Measurements from ENCODE around the gene MOK. TPM values are rescaled to one million over a fixed set of nuclear protein-coding genes. Genes with fewer than 3 reads are reported as not detected.

The MOK gene
- polyA plus RNA-seq, 1 donor from 2014 or later, result 63.6 TPM

- Histone ChIP-seq H3F3A (ENCODE audit: insufficient read depth, low read length, poor library complexity, severe bottlenecking) (peaks cover 5% of the 10 kb centered on the region), H3K4me3 (ENCODE audit: low read length) (peak overlapping the region; percentile 45), H3K9me3 (ENCODE audit: low read length) (no peaks in the 10 kb centered on the region), H3K9ac (ENCODE audit: low read length) (peak overlapping the region; percentile 38), H3K79me2 (replicated peaks; ENCODE audit: insufficient read depth, low read length) (no peaks in the 10 kb centered on the region), H3K9me2 (ENCODE audit: insufficient read depth, low read length) (no peaks in the 10 kb centered on the region), H3K27me3 (ENCODE audit: insufficient read depth, low read depth, low read length) (no peaks in the 10 kb centered on the region), H2AFZ (ENCODE audit: low read depth, low read length) (no peak overlapping the region), H3K4me2 (ENCODE audit: low read length) (peak overlapping the region; percentile 39), H4K20me1 (ENCODE audit: insufficient read depth) (no peaks in the 10 kb centered on the region), H3K36me3 (ENCODE audit: insufficient read depth, low read length) (no peaks in the 10 kb centered on the region), H3K27ac (ENCODE audit: low read length) (peak overlapping the region; percentile 80)
- TF ChIP-seq REST (IDR thresholded peaks at IDR 0.05; ENCODE audit: borderline replicate concordance) (no peak), SMC3 (conservative IDR thresholded peaks at IDR 0.05; ENCODE audit: poor library complexity) (no peak), RAD21 (conservative IDR thresholded peaks at IDR 0.05) (no peak), TAF1 (IDR thresholded peaks at IDR 0.05; ENCODE audit: low read depth) (no peak), EP300 (conservative IDR thresholded peaks at IDR 0.05; ENCODE audit: poor library complexity, severe bottlenecking) (no peak)
Measured at GRCh38 chr14:102341566-102341965, 36.6 kb upstream of the MOK start.

- H3F3A ChIP-seq (ENCODE audit: insufficient read depth, low read length, poor library complexity, severe bottlenecking), result peaks cover 5% of the 10 kb centered on the region
- H3K4me3 ChIP-seq (ENCODE audit: low read length), result no peak overlapping the region
- no peaks in the 10 kb centered on the region for H4K20me1 ChIP-seq (ENCODE audit: insufficient read depth)
- H3K27me3 ChIP-seq (ENCODE audit: insufficient read depth, low read depth, low read length), result no peaks in the 10 kb centered on the region
- no peaks in the 10 kb centered on the region for H3K36me3 ChIP-seq (ENCODE audit: insufficient read depth, low read length)
- no peaks in the 10 kb centered on the region for H3K9me3 ChIP-seq (ENCODE audit: low read length)
- H2AFZ ChIP-seq (ENCODE audit: low read depth, low read length), result no peak overlapping the region
- no peaks in the 10 kb centered on the region for H3K79me2 ChIP-seq (replicated peaks; ENCODE audit: insufficient read depth, low read length)
- no peak overlapping the region for H3K27ac ChIP-seq (ENCODE audit: low read length)
- no peak overlapping the region for H3K9ac ChIP-seq (ENCODE audit: low read length)
- no peaks in the 10 kb centered on the region for H3K9me2 ChIP-seq (ENCODE audit: insufficient read depth, low read length)
- TF ChIP-seq TAF1 (IDR thresholded peaks at IDR 0.05; ENCODE audit: low read depth) (no peak), RAD21 (conservative IDR thresholded peaks at IDR 0.05) (no peak), SMC3 (conservative IDR thresholded peaks at IDR 0.05; ENCODE audit: poor library complexity) (no peak), EP300 (conservative IDR thresholded peaks at IDR 0.05; ENCODE audit: poor library complexity, severe bottlenecking) (no peak), MXI1 (conservative IDR thresholded peaks at IDR 0.05; ENCODE audit: poor library complexity, severe bottlenecking) (no peak), POLR2AphosphoS5 (IDR thresholded peaks at IDR 0.05) (no peak), EZH2 (IDR thresholded peaks at IDR 0.05; ENCODE audit: borderline replicate concordance, insufficient read depth, low read length, poor library complexity, severe bottlenecking) (no peak), REST (IDR thresholded peaks at IDR 0.05; ENCODE audit: borderline replicate concordance) (no peak), CTCF (IDR thresholded peaks at IDR 0.05; ENCODE audit: poor library complexity, severe bottlenecking) (no peak)
- H3K4me2 ChIP-seq (ENCODE audit: low read length), result no peak overlapping the region
Measured at GRCh38 chr14:102338724-102339123, 33.8 kb upstream of the MOK start.

Measured in neural cell (in vitro differentiated cells).